ENCODE measurements around the gene ZNF254.
"Not testable (repeated sequence)": the region's sequence is repeated elsewhere in the genome, so short reads cannot be mapped to it uniquely, and the experiment has no call there.

- TF ChIP-seq ELF1 (IDR thresholded peaks at IDR 0.05); YY1 (IDR thresholded peaks at IDR 0.05; ENCODE audit: low read depth); NRF1 (IDR thresholded peaks at IDR 0.05; ENCODE audit: low read depth, low read length); EP300 (IDR thresholded peaks at IDR 0.05; ENCODE audit: borderline replicate concordance in 1 of 2, low read depth in 1 of 2, low read length in 1 of 2); JUND (IDR thresholded peaks at IDR 0.05); SIN3A (IDR thresholded peaks at IDR 0.05; ENCODE audit: borderline replicate concordance, low read depth, low read length); EZH2phosphoT487 (IDR thresholded peaks at IDR 0.05; ENCODE audit: borderline replicate concordance, low read depth); NFIC (IDR thresholded peaks at IDR 0.05; ENCODE audit: borderline replicate concordance); POLR2AphosphoS5 (IDR thresholded peaks at IDR 0.05; ENCODE audit: low read depth, low read length); RCOR1 (IDR thresholded peaks at IDR 0.05; ENCODE audit: low read length); GABPA (IDR thresholded peaks at IDR 0.05; ENCODE audit: low read depth); MXI1 (IDR thresholded peaks at IDR 0.05; ENCODE audit: low read depth, low read length): not testable (repeated sequence)
- TF ChIP-seq, protein P1, sequence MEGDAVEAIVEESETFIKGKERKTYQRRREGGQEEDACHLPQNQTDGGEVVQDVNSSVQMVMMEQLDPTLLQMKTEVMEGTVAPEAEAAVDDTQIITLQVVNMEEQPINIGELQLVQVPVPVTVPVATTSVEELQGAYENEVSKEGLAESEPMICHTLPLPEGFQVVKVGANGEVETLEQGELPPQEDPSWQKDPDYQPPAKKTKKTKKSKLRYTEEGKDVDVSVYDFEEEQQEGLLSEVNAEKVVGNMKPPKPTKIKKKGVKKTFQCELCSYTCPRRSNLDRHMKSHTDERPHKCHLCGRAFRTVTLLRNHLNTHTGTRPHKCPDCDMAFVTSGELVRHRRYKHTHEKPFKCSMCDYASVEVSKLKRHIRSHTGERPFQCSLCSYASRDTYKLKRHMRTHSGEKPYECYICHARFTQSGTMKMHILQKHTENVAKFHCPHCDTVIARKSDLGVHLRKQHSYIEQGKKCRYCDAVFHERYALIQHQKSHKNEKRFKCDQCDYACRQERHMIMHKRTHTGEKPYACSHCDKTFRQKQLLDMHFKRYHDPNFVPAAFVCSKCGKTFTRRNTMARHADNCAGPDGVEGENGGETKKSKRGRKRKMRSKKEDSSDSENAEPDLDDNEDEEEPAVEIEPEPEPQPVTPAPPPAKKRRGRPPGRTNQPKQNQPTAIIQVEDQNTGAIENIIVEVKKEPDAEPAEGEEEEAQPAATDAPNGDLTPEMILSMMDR (IDR thresholded peaks at IDR 0.05): not testable (repeated sequence)
- TF ChIP-seq, protein P2, sequence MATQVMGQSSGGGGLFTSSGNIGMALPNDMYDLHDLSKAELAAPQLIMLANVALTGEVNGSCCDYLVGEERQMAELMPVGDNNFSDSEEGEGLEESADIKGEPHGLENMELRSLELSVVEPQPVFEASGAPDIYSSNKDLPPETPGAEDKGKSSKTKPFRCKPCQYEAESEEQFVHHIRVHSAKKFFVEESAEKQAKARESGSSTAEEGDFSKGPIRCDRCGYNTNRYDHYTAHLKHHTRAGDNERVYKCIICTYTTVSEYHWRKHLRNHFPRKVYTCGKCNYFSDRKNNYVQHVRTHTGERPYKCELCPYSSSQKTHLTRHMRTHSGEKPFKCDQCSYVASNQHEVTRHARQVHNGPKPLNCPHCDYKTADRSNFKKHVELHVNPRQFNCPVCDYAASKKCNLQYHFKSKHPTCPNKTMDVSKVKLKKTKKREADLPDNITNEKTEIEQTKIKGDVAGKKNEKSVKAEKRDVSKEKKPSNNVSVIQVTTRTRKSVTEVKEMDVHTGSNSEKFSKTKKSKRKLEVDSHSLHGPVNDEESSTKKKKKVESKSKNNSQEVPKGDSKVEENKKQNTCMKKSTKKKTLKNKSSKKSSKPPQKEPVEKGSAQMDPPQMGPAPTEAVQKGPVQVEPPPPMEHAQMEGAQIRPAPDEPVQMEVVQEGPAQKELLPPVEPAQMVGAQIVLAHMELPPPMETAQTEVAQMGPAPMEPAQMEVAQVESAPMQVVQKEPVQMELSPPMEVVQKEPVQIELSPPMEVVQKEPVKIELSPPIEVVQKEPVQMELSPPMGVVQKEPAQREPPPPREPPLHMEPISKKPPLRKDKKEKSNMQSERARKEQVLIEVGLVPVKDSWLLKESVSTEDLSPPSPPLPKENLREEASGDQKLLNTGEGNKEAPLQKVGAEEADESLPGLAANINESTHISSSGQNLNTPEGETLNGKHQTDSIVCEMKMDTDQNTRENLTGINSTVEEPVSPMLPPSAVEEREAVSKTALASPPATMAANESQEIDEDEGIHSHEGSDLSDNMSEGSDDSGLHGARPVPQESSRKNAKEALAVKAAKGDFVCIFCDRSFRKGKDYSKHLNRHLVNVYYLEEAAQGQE (IDR thresholded peaks at IDR 0.05; ENCODE audit: low read depth, low read length): not testable (repeated sequence)
Observed at GRCh38 chr19:24041326-24041725, 45.7 kb upstream of the ZNF254 start.

Measured in SK-N-SH (cell line).